BLaER1 (cell line): ENCODE results near the gene SLC38A7.

Experiments
- H3K27ac ChIP-seq: shearing (Covaris generic); formaldehyde crosslinking; 2 replicates; pipeline ENCODE4 v1.8.1; 2022
- H3K27me3 ChIP-seq: shearing (Covaris generic); formaldehyde crosslinking; 2 replicates; pipeline ENCODE4 v1.8.1; 2022
- H3K36me3 ChIP-seq: shearing (Covaris generic); formaldehyde crosslinking; 2 replicates; pipeline ENCODE4 v1.8.1; 2022
- H3K4me1 ChIP-seq: shearing (Covaris generic); formaldehyde crosslinking; 2 replicates; pipeline ENCODE4 v1.8.1; 2022
- H3K4me2 ChIP-seq: shearing (Covaris generic); formaldehyde crosslinking; 2 replicates; pipeline ENCODE4 v1.8.1; 2022
- H3K4me3 ChIP-seq: shearing (Covaris generic); formaldehyde crosslinking; 2 replicates; pipeline ENCODE4 v1.8.1; 2022
- H3K9ac ChIP-seq: shearing (Covaris generic); formaldehyde crosslinking; 2 replicates; pipeline ENCODE4 v1.8.1; 2022
- H3K9me3 ChIP-seq: shearing (Covaris generic); formaldehyde crosslinking; 2 replicates; pipeline ENCODE4 v1.8.1; 2022
- H4K20me1 ChIP-seq: shearing (Covaris generic); formaldehyde crosslinking; 2 replicates; pipeline ENCODE4 v1.8.1; 2022
- Cebpa-rat ChIP-seq: shearing (Covaris generic); IDR thresholded peaks from 2 replicates; pipeline ENCODE4 v1.8.1; 2022

The SLC38A7 gene

GRCh38 chr16:58654560-58655214 lies 29.9 kb downstream of the SLC38A7 start:
- Histone ChIP-seq H3K4me2 (no peak overlapping the region), H4K20me1 (no peaks in the 10 kb centered on the region), H3K9ac (no peak overlapping the region), H3K4me3 (no peak overlapping the region), H3K27ac (no peak overlapping the region), H3K27me3 (no peaks in the 10 kb centered on the region), H3K9me3 (no peaks in the 10 kb centered on the region), H3K4me1 (peaks cover 12% of the 10 kb centered on the region), H3K36me3 (no peaks in the 10 kb centered on the region)
- TF ChIP-seq Cebpa-rat = no peak

GRCh38 chr16:58652741-58653140 lies 31.8 kb downstream of the SLC38A7 start:
- peaks cover 12% of the 10 kb centered on the region for H3K4me1 ChIP-seq
- no peak for TF ChIP-seq Cebpa-rat
- no peak overlapping the region for H3K4me2 ChIP-seq
- no peaks in the 10 kb centered on the region for H4K20me1 ChIP-seq
- H3K27me3 ChIP-seq = no peaks in the 10 kb centered on the region
- no peaks in the 10 kb centered on the region for H3K9me3 ChIP-seq
- no peaks in the 10 kb centered on the region for H3K36me3 ChIP-seq
- H3K9ac ChIP-seq = no peak overlapping the region
- no peak overlapping the region for H3K4me3 ChIP-seq
- no peak overlapping the region for H3K27ac ChIP-seq

- H3K4me3 ChIP-seq = no peak overlapping the region
- no peaks in the 10 kb centered on the region for H4K20me1 ChIP-seq
- TF ChIP-seq Cebpa-rat = no peak
- 0 out of 2 replicates have a peak overlapping the region, but pooled peaks have one; percentile 13 for H3K4me2 ChIP-seq
- no peaks in the 10 kb centered on the region for H3K9me3 ChIP-seq
- H3K27ac ChIP-seq = no peak overlapping the region
- no peaks in the 10 kb centered on the region for H3K27me3 ChIP-seq
- peaks cover 12% of the 10 kb centered on the region for H3K4me1 ChIP-seq
- H3K9ac ChIP-seq = no peak overlapping the region
- H3K36me3 ChIP-seq = no peaks in the 10 kb centered on the region
These were observed 32.6 kb downstream of the SLC38A7 start for GRCh38 chr16:58651965-58652348.

GRCh38 chr16:58649707-58650106 lies 34.9 kb downstream of the SLC38A7 start:
- Histone ChIP-seq H3K4me2 (no peak overlapping the region), H3K27me3 (no peaks in the 10 kb centered on the region), H3K36me3 (no peaks in the 10 kb centered on the region), H4K20me1 (no peaks in the 10 kb centered on the region), H3K9me3 (no peaks in the 10 kb centered on the region), H3K4me3 (no peak overlapping the region), H3K27ac (no peak overlapping the region), H3K9ac (no peak overlapping the region), H3K4me1 (peaks cover 12% of the 10 kb centered on the region)
- TF ChIP-seq Cebpa-rat = no peak

- Histone ChIP-seq H3K4me3 (no peak overlapping the region), H4K20me1 (no peaks in the 10 kb centered on the region)
- no peak for TF ChIP-seq Cebpa-rat
These were observed 37.5 kb downstream of the SLC38A7 start for GRCh38 chr16:58647107-58647506.

GRCh38 chr16:58644765-58645487 lies 39.6 kb downstream of the SLC38A7 start:
- Histone ChIP-seq H3K4me1 (no peaks in the 10 kb centered on the region), H3K4me3 (no peak overlapping the region), H4K20me1 (no peaks in the 10 kb centered on the region), H3K4me2 (no peak overlapping the region), H3K36me3 (no peaks in the 10 kb centered on the region), H3K27me3 (no peaks in the 10 kb centered on the region), H3K9ac (no peak overlapping the region), H3K9me3 (no peaks in the 10 kb centered on the region), H3K27ac (no peak overlapping the region)
- no peak for TF ChIP-seq Cebpa-rat

More at GRCh38 chr16:58647107-58647506, 37.5 kb downstream of the SLC38A7 start:
- no peak overlapping the region for H3K4me2 ChIP-seq
- H3K9ac ChIP-seq = no peak overlapping the region
- no peaks in the 10 kb centered on the region for H3K27me3 ChIP-seq
- H3K27ac ChIP-seq = no peak overlapping the region
- peaks cover 12% of the 10 kb centered on the region for H3K4me1 ChIP-seq
- no peaks in the 10 kb centered on the region for H3K9me3 ChIP-seq
- no peaks in the 10 kb centered on the region for H3K36me3 ChIP-seq

GRCh38 chr16:58644108-58644507 lies 40.5 kb downstream of the SLC38A7 start:
- H3K27me3 ChIP-seq = no peaks in the 10 kb centered on the region
- H3K9me3 ChIP-seq = no peaks in the 10 kb centered on the region
- no peak overlapping the region for H3K9ac ChIP-seq
- no peak overlapping the region for H3K4me2 ChIP-seq
- no peaks in the 10 kb centered on the region for H4K20me1 ChIP-seq
- TF ChIP-seq Cebpa-rat = no peak
- no peaks in the 10 kb centered on the region for H3K4me1 ChIP-seq
- H3K4me3 ChIP-seq = no peak overlapping the region
- H3K27ac ChIP-seq = no peak overlapping the region
- no peaks in the 10 kb centered on the region for H3K36me3 ChIP-seq

- no peaks in the 10 kb centered on the region for H4K20me1 ChIP-seq
- no peaks in the 10 kb centered on the region for H3K36me3 ChIP-seq
- no peak overlapping the region for H3K9ac ChIP-seq
- no peak overlapping the region for H3K27ac ChIP-seq
- H3K4me2 ChIP-seq = no peak overlapping the region
- no peak overlapping the region for H3K4me3 ChIP-seq
- no peaks in the 10 kb centered on the region for H3K9me3 ChIP-seq
- H3K27me3 ChIP-seq = no peaks in the 10 kb centered on the region
- no peaks in the 10 kb centered on the region for H3K4me1 ChIP-seq
- TF ChIP-seq Cebpa-rat = no peak
These were observed 43.6 kb downstream of the SLC38A7 start for GRCh38 chr16:58640949-58641348.

- no peak overlapping the region for H3K9ac ChIP-seq
- no peaks in the 10 kb centered on the region for H4K20me1 ChIP-seq
- no peaks in the 10 kb centered on the region for H3K27me3 ChIP-seq
- H3K9me3 ChIP-seq = no peaks in the 10 kb centered on the region
- H3K27ac ChIP-seq = no peak overlapping the region
- no peak overlapping the region for H3K4me3 ChIP-seq
- no peaks in the 10 kb centered on the region for H3K4me1 ChIP-seq
- TF ChIP-seq Cebpa-rat = no peak
- H3K36me3 ChIP-seq = no peaks in the 10 kb centered on the region
- no peak overlapping the region for H3K4me2 ChIP-seq
These were observed 44.7 kb downstream of the SLC38A7 start for GRCh38 chr16:58639836-58640235.

GRCh38 chr16:58639230-58639629 lies 45.3 kb downstream of the SLC38A7 start:
- H3K9me3 ChIP-seq = no peaks in the 10 kb centered on the region
- H3K4me1 ChIP-seq = no peaks in the 10 kb centered on the region
- H3K36me3 ChIP-seq = no peaks in the 10 kb centered on the region
- no peak overlapping the region for H3K27ac ChIP-seq
- H3K27me3 ChIP-seq = no peaks in the 10 kb centered on the region
- no peak overlapping the region for H3K4me2 ChIP-seq
- no peak overlapping the region for H3K4me3 ChIP-seq
- no peaks in the 10 kb centered on the region for H4K20me1 ChIP-seq
- TF ChIP-seq Cebpa-rat = no peak
- H3K9ac ChIP-seq = no peak overlapping the region
